IPS-NIHi11 (cell line): ENCODE results near the gene ASIC4.
A peak's percentile ranks its signal among the peaks of the same experiment; 100 is the strongest.

ENCODE experiments used
- DNase-seq: peaks from one replicate; pipeline ENCODE4 v3.0.0; 2012; ENCODE audit warnings: mixed read lengths, low spot score

ASIC4 gene

DNA sequence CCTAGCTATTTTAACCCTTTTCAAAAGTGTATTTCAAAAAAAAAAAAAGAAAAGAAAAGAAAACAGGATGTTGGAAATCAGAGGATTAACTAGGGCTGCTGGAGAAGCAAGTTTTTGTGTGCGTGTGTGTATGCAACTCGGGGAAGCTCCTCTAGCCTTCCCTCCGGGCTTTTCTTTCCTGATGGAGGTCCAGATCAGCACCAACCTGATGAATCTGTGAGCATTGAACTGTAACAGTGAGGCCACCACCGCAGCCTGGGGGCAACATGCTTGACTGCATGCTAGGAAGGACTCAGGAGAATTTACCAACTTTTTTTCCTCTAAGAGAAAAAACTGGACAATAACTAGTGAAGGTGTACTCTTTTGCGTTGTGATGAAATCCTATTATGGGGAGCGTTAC is 54.8 kb downstream of the ASIC4 start:
- no peak for DNase-seq

DNA sequence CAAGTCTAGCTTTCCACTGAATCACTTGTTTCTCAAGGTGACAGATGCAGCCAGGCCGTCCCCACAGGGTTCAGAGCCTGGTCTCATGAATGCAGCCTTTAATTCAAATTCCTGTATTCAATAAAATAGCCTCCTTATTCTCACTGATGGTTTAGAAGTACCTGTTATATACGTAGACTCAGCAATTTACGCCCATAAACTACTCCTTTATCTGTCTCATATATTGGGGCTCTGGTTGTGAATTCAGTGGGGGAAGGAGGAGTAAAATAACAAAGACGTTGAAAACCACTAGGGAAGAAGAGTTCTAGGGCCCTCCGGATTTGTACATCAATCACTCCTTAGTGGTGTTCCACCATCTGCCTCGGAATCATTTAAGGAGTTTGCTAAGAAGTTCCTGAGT is 55.4 kb downstream of the ASIC4 start:
- no peak for DNase-seq

DNA sequence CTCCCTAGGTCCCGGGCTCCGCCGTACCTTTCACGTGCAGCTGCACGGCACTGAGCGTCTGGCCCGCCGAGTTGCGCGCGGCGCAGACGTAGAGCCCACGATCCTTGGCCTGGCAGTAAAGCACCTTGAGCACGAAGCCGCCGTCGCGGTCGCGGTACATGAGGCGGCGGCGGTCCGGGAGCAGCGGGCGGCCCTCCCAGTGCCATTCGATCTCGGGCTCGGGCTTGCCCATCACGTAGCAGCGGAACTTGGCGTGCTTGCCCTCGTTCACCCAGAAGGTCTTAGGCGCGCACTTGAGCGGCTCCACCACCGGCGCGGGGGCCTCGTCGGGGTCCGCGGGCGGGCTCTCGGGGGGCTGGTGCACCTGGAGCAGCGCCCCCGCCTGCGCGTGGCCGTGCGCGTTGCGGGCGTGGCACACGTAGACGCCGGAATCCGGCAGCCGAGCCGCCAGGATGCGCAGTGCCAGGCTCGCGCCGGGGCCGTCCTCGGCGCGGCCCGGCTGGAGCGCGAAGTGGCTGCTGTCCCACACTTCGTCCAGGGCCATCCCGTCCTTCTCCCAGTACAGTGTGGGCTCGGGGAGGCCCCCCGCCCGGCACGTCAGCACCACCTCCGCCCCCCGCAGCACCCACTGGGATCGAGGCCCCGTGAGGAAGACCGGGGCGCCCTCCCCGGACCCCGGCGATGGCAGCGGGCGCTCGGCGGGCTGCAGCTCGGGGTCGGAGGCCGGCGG is 56.1 kb downstream of the ASIC4 start:
- DNase-seq = peak; percentile 73

DNA sequence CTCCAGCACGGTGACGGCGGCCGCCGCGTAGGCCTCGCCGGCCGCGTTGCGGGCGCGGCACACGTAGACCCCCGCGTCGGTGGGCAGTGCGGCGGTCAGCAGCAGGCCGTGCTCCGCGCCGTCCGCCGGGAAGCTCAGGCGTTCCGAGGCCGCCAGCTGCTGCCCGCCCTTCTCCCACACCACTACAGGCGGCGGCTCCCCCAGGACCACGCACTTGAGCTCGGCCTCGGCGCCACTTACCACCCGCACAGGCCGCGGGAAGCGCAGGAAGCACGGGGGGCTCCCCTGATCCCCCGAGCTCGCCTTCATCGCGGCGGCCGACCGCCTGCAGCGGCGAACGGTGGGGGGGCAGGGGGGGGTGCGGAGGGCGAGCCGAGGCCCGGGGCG is 56.6 kb downstream of the ASIC4 start:
- DNase-seq = peak; percentile 35

DNA sequence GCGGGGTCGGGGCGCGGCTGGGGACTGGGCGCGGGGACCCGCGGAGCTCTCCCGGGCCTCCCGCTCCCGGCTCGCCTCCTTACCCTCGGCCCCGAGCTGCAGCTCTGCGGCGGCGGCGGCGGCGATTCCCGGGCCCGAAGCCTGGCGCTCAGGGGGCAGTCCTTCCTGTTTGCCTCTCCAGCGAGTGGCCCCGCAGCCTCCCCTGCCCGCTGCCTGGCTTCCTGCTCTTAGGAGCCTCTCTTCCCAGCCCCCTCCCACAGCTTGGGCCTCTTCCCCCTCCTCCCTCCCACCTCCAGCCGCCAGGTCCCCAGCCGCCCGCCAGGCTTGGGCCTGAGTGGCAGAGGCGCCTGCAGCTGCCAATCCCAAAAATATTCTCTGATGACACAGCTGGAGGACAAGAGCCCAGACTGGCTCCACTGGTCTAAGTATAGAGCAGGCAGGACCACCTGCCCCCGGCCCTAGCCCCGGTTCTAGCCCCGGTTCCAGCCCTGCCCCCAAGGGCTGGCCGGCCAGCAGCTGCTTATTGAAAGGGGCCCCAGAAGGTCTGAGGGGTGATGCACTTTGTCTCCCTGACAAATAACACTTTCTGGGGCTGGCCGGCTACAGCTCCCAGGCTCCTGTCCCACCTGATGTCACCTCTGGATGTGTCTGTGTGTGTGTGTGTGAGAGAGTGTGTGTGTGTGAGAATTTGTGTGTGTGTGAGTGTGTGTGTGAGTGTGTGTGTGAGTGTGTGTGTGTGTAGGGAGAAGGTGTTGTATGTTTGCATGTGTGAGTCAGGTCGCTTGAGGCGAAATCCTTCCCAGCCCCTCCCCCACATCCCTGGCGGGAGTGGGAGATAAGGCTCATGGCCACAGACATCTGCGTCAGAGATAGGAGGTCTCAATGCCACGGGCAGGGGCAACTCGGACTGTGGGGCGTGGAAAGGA is 57.3 kb downstream of the ASIC4 start, which contains the start of gene OBSL1:
OBSL1 (minus strand) TSS at position 229 of the 926 bp plus-strand sequence. CDS start 307 bp downstream, outside the sequence.
- DNase-seq = peak; percentile 90

DNA sequence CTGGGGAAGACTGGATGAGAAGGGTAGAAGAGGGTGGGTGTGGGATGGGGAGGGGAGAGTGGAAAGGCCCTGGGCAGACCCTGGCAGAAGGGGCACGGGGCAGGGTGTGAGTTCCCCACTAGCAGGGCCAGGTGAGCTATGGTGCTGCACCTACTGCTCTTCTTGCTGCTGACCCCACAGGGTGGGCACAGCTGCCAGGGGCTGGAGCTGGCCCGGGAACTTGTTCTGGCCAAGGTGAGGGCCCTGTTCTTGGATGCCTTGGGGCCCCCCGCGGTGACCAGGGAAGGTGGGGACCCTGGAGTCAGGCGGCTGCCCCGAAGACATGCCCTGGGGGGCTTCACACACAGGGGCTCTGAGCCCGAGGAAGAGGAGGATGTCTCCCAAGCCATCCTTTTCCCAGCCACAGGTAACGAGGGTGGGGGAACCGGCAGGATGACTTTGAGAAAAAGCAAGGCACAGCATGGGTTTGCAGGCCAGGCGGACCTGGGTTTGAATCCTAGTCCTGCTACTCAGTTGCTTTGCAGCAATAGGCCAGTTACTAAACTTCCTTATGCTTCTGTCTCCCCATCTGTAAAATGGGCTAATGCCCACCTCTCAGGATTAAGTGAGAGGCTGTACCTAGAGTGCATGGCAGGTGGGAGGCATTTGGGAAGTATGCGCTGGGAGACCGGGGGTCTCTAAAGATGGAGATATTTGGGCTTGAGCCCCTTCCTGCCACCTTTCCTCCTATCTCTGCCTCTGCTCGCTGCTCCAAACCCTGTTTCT is 58.1 kb downstream of the ASIC4 start, which contains the start of gene INHA:
INHA (plus strand) TSS at position 74 of the 765 bp plus-strand sequence; CDS start at position 139, 65 bp downstream.
- no peak for DNase-seq

DNA sequence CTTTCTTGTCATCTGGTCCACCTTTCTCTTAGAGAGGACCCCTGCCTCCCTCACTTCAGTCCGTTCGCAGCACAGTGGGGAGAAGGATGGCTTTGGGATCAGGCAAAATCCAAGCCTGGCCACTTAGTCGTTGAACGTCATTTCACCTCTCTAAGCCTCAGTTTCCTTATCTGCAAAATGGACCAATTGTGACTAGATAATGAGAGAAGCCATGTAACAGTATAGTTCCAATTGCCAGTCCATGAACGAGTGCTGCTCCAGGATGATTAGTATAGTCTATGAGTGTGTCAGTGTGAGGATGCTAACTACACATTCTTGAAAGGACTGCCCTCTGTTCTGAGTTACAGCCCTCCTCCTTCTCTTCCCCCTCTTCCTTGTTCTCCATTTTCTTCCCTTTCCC is 58.9 kb downstream of the ASIC4 start:
- no peak for DNase-seq

DNA sequence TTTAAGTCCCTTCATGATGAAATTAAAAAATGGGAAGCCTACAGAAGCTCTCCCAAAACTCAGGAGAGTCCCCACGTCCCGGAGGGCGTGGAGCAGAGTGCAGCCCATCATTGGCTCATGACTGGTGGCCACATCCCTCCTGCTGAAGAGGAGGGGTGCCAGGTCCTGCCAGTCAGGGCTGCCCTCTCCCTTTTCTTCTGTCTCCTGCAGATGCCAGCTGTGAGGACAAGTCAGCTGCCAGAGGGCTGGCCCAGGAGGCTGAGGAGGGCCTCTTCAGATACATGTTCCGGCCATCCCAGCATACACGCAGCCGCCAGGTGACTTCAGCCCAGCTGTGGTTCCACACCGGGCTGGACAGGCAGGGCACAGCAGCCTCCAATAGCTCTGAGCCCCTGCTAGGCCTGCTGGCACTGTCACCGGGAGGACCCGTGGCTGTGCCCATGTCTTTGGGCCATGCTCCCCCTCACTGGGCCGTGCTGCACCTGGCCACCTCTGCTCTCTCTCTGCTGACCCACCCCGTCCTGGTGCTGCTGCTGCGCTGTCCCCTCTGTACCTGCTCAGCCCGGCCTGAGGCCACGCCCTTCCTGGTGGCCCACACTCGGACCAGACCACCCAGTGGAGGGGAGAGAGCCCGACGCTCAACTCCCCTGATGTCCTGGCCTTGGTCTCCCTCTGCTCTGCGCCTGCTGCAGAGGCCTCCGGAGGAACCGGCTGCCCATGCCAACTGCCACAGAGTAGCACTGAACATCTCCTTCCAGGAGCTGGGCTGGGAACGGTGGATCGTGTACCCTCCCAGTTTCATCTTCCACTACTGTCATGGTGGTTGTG is 60.4 kb downstream of the ASIC4 start:
- DNase-seq = no peak

DNA sequence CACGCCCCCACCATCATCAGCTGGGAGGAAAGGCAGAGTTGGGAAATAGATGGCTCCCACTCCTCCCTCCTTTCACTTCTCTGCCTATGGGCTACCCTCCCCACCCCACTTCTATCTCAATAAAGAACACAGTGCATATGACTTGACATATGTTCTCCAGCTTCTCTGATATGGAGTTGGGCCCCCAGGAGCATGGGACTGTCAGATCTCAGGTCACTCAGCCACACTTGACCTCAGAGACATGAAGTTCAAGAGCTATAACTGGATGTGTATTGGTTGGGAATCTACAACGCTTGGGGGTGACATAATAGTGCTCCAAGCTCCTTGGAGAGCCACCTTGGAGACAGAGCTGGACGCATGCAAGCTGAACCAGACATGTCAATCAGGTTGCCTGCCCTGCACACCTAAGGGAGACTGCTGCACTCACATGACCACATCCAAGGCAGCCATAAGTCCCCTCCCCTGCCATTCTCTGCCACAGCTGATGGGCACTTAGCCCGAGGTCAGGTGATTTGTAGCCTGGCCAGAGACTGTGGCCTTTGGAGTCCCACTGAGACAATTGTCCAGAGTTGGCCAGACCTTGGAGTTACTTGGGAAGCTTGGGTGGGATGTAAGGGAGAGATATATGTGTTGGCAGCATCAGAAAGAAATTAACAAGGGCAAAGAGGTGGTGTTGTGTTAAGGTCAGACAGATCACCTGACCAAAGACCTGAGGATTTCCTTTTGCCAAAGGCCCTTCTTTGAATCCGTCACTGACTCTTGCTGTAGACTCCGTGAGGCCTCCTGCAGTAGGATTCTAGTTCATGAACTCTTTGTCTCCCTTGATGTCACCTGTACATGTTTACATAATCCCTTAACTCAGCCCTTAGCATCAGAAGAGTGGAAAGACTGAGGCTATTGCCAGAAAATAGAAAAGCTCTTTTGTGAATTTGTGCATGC is 61.6 kb downstream of the ASIC4 start:
- no peak for DNase-seq

DNA sequence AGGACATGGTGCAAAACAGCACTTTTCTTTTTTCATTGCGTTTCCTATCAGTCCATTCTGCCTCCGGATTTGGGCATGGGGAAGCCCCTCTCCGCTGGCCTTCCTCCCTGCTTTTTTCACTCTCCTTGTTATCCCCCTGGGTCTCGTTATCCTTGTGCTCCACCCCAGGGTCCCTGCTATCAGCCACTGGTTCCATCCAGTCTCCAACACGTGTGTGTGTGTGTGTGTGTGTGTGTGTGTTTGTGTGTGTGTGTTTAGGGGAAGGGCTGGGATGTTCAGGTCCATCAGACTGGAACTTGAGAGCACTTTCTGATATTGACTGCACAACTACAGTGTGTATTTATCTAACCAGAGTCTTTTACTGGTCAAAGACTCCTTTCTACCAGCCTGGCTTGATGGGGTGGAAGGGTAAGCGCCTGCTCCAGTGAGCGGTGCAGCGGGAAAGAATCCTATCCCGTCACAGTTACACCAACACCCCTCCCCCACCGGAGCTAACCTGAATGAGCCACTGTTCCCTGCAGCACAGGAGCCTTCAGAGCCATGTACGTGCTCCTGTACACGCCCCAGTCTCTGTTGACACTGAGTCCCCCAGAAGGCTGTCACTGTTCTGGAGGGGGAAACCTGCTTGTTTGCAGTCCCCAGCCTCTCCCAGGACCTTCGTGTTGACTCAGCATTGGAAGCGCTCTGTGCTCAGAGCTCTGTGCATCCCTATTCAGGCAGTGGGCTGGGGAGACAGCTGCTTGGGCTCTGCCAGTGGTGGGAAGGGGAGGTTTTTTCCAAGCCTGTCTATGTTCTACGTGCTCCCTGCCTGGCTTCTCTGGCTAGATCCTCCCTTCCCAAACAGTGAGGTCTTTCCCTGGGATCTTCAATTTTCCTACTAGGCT is 62.5 kb downstream of the ASIC4 start:
- peak; percentile 57 for DNase-seq

DNA sequence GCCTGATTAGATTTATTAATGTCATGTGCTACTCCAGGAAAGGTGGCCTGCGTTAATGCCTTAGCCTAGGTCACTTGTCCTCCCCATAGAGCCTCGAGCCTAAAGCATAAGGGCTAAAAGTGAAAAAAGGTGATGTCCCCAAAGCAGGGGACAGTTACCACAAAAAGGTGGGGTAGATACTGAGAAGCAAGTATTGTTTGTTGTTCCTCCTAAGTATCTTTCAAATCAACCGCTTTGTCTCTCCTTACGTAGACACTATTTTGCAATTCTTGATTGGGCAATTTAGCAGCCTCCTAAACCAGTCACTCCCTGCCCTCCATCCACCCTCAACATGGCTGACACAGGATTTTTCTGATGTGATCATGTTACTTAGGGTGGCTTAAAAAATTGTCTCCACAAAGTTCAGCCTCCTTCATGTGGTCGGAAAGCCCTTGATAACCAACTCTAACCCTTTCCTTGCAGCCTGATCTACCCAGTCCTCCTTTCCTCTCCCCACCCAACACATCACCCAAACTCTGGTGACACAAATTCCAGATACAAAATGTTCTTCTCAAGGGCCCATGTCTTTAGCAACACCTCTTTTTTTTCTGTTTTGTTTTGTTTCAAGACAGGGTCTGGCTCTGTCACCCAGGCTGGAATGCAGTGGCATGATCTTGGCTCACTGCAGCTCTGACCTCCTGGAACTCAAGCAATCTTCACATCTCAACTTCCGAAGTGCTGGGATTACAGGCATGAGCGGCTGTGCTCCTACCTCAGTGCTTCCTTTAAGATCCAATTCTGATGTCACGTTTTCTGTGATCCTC is 64.7 kb downstream of the ASIC4 start:
- DNase-seq = no peak

DNA sequence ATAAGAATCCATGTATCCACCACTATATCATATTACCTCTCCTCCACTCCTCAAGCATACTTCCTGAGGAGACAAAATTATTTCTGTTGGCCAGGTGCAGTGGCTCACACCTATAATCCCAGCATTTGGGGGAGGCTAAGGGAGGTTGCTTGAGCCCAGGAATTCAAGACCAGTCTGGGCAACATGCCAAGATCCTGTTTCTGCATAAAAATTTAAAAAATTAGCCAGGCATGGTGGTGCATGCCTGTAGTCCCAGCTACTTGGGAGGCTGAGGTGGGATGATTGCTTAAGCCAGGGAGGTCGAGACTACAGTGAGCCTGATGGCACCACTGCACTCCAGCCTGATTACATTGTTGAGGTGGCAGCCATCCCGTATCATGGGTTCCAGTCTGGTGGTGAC is 67.1 kb downstream of the ASIC4 start:
- DNase-seq = no peak
